Esophagus mucosa (tissue), 1 donor: ENCODE data around the gene RTN4R. TPM values are rescaled to one million over a fixed set of nuclear protein-coding genes. Genes with fewer than 3 reads are reported as not detected.

Source experiments
- ATAC-seq: fragments of 200-7000 bp; cut with Tn5 transposase; one replicate; pipeline ENCODE4 v1.9.1; 2020
- total RNA-seq: library from RNA; stranded (reverse); gene quantifications from one replicate; pipeline ENCODE4 v1.2.4, GENCODE V29; 2023
- donor health status: DM: yes; HTN: yes; CAD: no.

Gene RTN4R
- total RNA-seq, 1 donor from 2014 or later = 3.9 TPM

GRCh38 chr22:20228055-20228938 is 39.8 kb downstream of the RTN4R start:
- no peak for ATAC-seq

DNA sequence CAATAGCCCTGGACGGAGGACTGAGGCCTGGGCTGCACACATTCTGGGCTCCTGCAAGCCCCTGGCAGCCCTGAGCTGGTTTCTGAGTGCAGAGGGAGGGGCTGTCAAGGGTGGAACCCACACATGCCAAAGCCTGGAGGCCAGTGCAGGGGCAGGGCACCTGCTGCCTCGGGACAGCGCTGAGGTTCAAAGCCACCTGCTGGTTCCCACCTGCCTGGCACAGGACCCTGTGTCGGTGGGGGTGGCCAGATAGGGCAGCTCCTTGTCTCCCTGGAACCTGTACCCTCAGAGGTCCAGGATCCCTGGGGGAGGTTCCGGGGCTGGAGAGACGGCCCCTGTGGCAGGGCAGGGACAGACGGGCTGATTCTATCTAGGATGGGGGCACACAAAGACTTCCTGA is 40.8 kb downstream of the RTN4R start:
- no peak for ATAC-seq

DNA sequence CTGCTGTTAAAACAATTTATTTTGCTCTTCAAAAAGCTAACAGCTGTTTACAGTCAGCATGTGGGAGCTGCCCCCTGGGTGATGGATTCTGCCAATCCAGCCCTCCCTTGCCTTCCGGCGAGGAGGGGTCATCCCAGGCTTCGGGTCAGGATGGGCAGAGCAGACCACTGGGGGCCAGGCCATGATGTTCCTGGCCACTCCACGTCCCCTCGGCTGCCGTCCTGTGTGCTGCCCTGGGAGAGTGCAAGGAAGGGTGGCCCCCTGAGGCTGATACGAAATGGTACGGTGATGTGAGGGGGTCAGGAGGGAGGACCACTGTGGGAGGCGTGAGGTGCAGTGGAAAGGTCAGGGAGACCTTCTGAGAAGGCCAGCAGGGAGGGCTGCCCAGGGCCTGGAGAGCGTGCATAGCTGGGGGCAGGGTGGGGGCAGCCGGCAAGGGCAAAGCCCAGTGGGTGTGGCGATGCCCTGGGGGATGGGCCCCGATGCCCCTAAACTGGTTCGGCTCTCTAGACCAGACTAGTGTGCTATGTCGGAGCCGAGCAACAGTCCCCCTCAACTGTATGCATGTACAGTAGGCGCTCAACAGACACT is 41.3 kb downstream of the RTN4R start:
- ATAC-seq = no peak

DNA sequence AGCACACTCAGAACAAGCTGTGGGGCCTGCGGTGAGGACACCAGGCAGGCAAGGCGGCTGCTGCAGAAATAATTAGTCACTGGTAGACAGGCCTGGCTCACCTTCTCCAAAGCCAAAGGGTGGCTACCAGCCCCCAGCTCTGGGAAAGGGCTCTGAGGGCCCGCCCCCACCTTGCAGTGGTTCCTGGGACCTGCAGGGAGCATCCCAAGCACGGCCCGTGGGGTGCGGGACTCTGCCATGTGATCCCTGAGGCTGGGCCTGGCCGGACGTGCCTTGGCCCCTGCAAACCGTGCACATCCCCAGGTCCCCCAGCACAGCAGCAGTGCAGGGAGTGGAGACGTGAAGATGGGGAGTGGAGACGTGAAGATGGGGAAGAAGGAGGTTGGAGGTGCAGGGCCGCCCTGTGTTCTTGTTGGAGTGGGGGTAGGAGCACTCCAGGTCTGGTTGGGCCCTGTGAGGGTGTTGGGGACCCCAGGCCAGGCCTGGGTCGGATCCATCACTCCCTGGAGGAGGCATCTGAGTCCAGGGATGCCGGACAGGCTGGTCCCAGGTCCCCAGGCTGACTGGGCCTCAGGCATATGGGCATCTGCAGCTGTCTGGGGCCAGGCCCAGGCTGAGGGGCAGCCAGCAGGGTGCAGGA is 41.9 kb downstream of the RTN4R start:
- ATAC-seq = no peak

DNA sequence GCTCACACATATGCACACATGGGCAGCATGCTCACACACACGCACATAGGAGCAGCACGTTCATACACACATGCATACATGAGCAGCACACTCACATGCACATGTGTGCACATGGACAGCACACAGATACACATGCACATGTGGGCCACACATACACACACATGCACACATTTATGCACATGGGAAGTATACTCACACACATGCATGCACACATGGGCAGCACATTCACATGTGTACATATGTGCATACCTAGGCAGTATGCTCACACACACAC is 42.5 kb downstream of the RTN4R start:
- ATAC-seq = no peak

- ATAC-seq = no peak
These were observed 43.0 kb downstream of the RTN4R start for GRCh38 chr22:20224917-20225692.

DNA sequence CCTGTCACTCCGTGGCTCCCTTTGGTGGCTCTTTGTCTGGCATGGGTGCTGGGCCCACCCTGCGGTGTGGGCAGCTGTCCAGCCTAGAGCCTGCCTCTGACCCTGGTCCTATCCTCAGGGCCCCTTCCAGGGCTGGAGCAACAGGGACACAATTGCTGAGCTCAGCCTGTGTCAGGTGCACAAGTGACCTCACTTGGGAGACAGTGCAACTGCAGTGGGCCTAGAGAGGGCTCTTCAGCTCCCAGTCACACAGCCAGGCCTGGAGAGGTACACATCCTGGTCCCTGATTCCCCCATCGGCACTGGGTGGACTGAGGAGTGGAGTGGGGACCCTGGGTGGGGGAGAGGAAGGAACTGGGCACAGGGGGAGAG is 43.9 kb downstream of the RTN4R start:
- no peak for ATAC-seq

- no peak for ATAC-seq
These were observed 44.5 kb downstream of the RTN4R start for GRCh38 chr22:20223421-20224255.

DNA sequence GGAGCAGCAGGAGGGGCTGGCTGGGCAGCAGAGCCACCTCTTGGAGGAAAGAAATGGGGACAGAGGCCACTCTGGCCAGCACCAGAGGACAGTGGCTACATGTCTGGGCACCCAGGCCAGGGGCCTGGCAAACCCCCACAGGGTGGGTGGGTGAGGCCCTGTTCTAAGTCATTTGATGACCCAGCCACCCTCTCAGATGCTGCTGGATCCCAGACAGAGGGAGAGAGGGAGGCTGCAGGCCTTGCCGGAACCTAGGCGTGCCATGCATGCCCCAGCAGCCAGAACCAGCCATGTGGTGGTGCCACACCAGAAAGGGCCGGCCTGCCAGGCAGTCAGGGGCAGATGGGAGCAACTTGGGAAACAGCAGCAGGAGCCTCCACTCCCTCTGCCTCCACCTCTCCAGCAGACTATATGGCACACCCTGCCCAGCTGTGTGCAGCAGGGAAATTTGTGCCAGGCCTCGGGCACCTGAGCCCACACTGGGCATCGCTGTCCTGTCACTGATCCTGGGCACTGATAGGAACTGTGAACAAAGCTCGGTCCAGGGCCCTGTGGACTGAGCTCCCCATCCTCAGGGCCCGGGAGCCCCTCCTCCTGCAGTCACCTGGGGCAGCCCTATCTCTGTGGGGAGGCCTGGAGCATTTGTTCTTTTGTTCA is 45.2 kb downstream of the RTN4R start:
- ATAC-seq = no peak

GRCh38 chr22:20221421-20222340 is 46.4 kb downstream of the RTN4R start:
- ATAC-seq = no peak

- ATAC-seq = no peak
These were observed 47.5 kb downstream of the RTN4R start for GRCh38 chr22:20220629-20221026.

DNA sequence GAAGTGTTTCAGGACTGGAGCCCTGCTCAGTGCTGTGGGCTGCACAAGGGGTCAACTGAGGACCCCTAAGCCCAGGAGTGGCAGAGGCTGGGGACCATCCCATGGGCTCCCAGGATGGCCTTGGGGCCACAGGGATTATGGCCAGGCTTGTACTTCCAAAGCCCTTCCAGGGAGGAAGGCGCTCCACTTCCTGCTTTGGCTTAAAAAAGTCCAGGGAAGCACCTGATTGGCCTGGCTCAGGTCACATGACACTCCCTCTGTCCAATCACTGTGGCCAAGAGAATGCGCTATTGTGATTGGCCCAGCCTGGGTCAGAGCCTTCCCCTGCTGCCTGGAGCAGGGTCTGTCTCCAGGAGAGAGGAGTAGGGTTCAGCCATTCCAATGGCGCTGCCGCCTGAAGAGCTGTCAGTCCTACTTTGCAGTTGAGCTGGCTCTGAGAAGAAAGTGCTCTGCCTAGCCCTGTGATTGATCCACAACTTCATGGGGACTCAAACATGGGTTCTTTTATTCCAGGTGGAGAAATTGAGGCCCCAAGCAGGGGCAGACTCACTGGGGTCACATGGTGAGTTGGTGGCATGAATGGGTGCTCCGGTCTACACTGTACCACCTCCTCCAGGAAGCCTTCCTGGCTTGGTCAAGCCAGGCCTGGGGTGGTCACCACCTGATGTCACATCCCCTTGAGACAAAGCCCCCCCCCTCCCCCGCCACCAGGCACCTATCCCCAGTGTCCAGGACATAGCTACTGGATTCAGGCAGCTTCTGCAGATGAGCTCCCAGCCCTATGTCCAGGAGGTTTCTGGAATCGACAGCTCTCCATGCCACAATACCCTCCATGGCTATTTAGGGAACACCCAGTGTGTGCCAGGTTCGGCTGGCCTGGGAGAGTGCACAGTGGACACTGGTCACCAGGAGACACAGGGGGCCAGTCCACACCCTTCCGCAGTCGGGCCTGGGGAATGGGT is 48.2 kb downstream of the RTN4R start:
- ATAC-seq = no peak

GRCh38 chr22:20218987-20219386 is 49.1 kb downstream of the RTN4R start:
- ATAC-seq = no peak

DNA sequence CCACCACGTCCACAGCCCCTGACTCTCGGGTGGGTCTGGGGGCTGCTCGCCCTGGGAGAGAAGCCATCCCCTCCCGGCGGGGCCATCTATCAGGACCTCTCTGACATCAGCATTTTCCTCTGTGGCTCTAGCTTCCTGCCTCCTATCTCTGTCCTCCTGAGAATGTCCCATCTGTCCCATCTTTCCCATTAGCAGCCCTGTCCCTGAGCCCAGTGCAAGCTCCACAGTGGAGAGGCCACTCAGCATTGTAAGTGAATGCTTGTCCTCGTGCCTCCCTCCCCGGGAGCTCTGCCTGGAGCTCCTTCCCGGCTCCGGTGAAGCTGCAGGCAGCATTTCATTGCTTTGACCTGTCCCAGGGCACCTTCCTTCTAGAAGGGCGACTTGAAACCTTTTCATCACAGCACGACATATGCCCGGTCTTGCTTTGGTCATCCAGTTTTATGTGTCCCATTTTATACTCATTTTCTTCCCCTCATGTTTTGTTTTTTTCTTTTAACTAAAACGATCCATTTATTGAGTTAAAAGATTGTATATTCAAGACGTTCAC is 49.7 kb downstream of the RTN4R start:
- ATAC-seq = no peak

DNA sequence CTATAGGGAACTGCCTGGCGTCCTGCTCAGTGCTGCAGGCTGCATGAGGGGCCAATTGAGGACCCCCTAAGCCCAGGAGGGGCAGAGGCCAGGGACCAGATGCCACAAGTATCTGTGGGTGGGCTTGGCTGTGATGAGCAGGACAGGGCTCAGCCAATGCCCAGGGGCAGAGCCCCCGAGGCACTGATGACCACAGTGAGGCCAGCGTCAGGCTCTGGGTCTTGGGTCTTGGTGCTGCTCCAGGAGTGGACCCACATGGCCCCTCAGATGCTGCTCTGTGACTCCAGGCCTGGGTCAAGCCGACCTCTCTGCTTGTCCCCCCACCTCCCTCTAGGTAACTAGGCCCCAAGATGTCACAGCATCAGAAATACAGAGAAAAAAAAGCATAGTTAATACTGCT is 50.6 kb downstream of the RTN4R start:
- no peak for ATAC-seq

GRCh38 chr22:20216863-20217499 is 51.1 kb downstream of the RTN4R start:
- ATAC-seq = no peak

DNA sequence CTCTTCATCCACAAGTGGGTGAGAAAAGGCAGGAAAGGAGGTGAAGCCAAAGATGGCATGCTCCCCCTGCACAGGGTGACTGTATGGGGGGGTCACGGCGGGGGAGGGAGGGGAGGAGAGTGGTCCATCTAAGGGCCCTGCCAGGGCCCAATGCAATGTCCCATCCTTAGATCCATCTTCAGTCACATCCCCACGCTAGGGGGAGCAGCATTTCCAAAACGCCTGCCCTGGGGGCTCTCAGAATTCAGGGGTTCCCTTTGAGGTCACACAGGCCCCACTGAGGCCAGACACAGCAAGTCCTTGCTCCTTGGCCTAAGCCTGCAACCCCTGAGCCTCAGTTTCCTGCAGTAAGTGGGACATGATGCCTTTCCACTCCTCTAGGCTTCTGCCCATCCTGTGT is 52.4 kb downstream of the RTN4R start:
- ATAC-seq = no peak

- no peak for ATAC-seq
These were observed 53.3 kb downstream of the RTN4R start for GRCh38 chr22:20214853-20215252.
